ENCODE data around the gene THYN1.

- TF ChIP-seq CTCF (IDR thresholded peaks at IDR 0.05) (no peak), POLR2A (IDR thresholded peaks at IDR 0.05) (no peak)
Measured at GRCh38 chr11:134250246-134250645, 2.9 kb downstream of the THYN1 start.

All from adrenal gland (tissue), 5 donors.